Mammary epithelial cell (primary cell): ENCODE data around the gene FAT4.

Experiments used
- CTCF ChIP-seq, 2 donors: IDR thresholded peaks in 1 of 2; conservative IDR thresholded peaks in 1 of 2; 2 replicates each; pipeline ENCODE4 v1.5.1; 2011 to 2012; ENCODE audit warnings: inconsistent platforms in 2 of 2, low read length in 2 of 2, mild to moderate bottlenecking in 2 of 2, control low read depth in 1 of 2, low read depth in 1 of 2; ENCODE audit not compliant: insufficient read depth in 1 of 2; ENCODE audit errors: extremely low read depth in 1 of 2
- EZH2 ChIP-seq: IDR thresholded peaks from 2 replicates; pipeline ENCODE4 v1.6.1; 2012; ENCODE audit warnings: low read length, inconsistent platforms, borderline replicate concordance

GRCh38 chr4:125311503-125311902 is 3.3 kb upstream of the FAT4 start:
- TF ChIP-seq CTCF (conservative IDR thresholded peaks at IDR 0.05 in 1 of 2, IDR thresholded peaks at IDR 0.05 in 1 of 2; ENCODE audit: extremely low read depth in 1 of 2, insufficient read depth in 1 of 2, low read depth in 1 of 2, low read length in 2 of 2) = no peak
- no peak for TF ChIP-seq EZH2
